T-helper 1 cell treated with Interleukin-12 subunit alpha and Interleukin-12 subunit beta and Interleukin-4 antibody, amounts not matched to agents 30 ng/mL and 1 ng/mL, for 36 hours (primary cell): Measurements from ENCODE around the gene PCDHGA4. TPM values are rescaled to one million over a fixed set of nuclear protein-coding genes. Genes with fewer than 3 reads are reported as not detected.
"Not testable (repeated sequence)": the region's sequence is repeated elsewhere in the genome, so short reads cannot be mapped to it uniquely, and the experiment has no call there.

Source experiments
- intact Hi-C: fragments of 100-400 bp; cut with micrococcal nuclease; formaldehyde crosslinking; loops from one replicate; pipeline ENCODE4 v1.15.1; 2024
- total RNA-seq: library from RNA; stranded (reverse); gene quantifications from 2 replicates; pipeline ENCODE4 v1.2.3, GENCODE V29; 2022

PCDHGA4 gene
- total RNA-seq: 0.74 and 0.98 TPM in 2 replicates

DNA sequence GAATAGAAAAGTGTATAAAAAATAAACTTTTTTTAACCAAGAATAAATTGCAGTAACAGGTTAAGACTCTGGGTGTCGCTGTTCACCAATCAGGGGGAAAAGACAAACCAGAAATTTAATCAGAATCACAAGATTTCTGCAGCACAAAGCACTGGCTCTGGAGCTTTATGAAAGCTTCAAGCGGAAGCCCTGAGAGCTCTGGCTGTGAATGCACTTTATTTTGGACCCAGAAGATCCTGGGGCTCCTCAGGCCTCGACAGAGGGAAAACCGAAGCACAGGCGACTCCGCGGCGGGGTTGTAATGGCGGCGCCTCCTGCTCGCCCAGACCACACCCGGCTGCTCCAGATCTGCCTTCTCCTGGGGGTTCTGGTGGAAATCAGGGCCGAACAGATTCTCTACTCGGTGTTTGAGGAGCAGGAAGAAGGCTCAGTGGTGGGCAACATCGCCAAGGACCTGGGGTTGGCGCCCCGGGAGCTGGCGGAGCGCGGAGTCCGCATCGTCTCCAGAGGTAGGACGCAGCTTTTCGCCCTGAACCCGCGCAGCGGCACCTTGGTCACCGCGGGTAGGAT is at the start of gene PCDHGA4:
TSS of gene PCDHGA4 (plus strand) at position 122 of the 570 bp plus-strand sequence. CDS start at position 209, 87 bp downstream.
- intact Hi-C loops: loop anchor here (1.0 to 5.0 kb wide), 2 partner anchors 35 to 67 kb away; partner anchors contain the start of genes PCDHGA11 and TAF7

DNA sequence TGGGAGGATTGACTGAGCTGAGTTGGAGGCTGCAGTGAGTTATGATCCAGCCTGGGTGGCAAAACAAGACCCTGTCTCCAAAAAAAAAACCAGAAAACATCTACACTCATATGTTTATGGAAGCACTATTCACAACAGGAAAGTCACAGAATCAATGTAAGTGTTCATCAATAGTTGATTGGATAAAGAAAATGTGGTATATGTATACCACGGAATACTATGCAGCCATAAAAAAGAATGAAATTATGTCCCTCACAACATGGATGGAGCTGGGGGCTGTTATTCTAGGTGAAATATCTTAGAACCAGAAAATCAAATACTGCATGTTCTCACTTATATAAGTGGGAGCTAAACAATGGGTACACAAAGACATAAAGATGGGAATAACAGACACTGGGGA is 48.2 kb upstream of the PCDHGA4 start:
- intact Hi-C loops: no loop called here

DNA sequence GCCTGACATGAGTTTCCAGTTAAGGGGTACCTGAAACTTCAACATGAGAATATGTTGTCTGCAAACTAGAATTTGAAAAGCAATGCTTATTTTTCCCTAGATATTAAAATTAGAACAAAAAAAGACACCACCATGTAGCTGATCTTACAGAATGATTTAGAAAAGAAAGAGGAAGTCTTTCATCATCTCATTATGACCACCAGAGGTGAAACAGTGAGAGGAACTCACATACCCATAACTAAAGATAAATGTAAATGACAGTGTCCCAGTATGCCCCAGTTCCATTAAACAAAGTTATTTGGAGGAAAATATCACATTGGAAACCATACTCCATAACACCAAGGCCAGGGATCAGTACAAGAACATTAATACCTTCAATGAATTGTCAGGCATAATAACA is 41.1 kb upstream of the PCDHGA4 start:
- intact Hi-C loops: no loop called here

DNA sequence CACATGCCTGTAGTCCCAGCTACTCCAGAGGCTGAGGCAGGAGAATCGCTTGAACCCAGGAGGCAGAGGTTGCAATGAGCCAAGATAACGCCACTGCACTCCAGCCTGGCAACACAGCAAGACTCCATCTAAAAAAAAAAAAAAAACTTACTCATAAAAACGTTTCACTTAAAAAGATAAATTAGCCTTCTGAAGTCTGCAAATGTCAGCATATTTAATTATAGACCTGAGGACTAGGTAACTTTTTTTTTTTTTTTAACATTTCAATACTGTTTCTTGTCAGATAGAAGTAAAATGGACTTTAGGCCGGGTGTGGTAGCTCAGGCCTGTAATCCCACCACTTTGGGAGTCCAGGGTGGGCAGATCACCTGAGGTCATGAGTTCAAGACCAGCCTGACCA is 37.9 kb upstream of the PCDHGA4 start:
- intact Hi-C loops: not testable (repeated sequence)

DNA sequence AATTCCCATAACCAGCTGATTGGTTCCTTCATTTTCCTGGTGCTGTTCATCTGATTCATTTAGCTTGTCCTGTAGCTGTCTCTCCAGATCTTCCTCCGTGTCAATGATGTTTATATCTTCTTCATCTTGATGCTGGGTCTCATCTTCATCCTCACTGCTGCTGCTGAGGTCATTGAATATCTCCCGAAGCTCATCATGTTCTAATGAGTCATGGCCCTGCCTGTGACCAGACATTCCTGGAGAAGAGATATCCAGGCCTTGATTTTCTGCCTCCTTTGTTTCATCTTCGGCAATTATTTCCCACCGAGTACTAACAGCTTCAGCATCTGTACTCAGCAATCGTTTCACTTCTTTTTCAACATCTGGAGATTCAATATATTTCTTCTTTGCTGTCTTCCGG is 35.6 kb upstream of the PCDHGA4 start:
- intact Hi-C loops: no loop called here

DNA sequence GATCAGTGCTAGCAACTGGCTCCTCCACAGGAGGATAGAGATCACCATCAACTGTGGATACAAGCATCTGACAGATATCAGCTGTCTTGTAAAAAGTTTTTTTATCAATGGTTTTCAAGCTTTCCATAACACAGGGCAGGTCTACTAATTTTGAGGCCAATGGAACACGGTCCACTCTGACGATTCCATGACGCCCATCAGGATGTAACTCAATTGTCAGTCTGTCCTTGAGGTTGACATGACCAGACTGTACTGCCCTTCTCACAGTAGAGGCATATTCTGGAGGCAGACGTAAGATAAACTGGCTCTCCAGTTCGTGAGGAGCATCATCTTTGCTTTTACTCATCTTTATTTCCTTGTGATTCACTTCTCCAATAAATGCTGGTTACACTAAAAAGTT is 35.1 kb upstream of the PCDHGA4 start:
- intact Hi-C loops: loop anchor here (1.0 to 10.0 kb wide), 18 partner anchors 35 to 1205 kb away; partner anchors contain the start of genes ANKHD1, APBB3, CYSTM1 and DELE1

DNA sequence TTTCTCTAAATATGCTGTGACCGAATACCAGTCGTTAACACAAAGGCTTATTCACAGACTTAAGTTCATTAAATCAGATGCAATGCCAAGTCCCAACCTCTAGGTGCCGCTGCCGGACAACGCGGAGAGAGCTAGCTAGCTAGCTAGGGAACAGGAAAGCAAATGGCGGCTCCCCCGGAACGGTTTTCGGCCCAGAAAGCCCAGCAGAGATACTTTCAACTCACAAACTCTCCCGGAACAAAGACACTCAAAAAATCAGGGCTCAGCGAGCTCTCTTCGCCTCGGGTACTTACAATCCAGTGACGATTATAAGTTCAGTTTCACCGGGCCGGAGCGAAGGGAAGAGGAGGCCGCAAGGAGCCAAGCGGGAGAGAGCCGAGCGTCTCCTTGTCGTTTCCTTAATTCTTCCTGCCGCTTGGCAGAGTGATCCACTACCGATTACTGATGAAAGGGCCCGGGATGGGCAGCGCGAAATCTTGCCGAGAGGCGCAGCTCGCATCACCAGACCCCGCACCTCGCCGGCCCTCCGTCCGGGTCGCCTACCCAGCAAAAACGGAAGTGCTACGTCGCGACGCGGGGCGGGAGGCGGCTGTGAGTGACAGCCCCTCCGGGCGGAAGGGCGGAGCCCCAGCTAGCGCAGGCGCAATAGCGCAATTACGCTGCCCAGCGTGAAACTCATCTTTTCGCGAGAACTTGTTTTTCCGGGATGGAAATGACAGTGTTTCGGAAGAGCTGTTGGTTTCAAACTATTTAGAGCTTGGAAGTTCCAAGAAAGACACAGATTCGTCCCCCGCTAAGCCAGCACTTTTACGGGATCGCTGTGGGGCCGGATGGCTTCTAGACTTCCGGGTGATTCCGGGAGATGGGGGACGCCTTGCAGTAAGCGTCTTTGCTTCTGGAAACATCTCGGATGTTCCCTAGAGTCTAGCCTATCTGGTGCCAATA is 34.3 kb upstream of the PCDHGA4 start, which contains the start of gene TAF7:
TSS of gene TAF7 (minus strand) at position 560 of the 945 bp plus-strand sequence. CDS start 740 bp downstream, outside the sequence.
- intact Hi-C loops: loop anchor here (1.0 to 10.0 kb wide), 18 partner anchors 34 to 1206 kb away; partner anchors contain the start of genes ANKHD1, APBB3, CYSTM1 and DELE1

DNA sequence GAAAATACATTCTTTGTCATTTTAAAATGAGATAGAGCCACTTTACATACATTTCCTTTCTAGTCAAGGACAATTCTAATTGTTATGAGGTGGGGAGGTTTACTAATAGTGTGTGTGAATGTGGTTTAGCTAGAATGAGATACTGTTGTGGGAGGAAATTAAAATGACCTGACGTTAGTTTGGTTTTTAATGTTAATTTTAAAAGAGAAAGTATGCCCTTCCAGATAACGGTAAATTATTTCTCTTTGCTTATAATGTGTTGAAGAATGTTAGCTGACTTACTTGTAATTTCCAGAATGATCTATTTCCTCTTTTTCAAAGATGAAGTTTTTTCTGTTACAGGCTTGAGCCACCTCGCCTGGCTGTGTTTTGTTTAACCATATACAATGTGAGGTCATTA is 32.6 kb upstream of the PCDHGA4 start:
- intact Hi-C loops: loop anchor here (5.0 to 10.0 kb wide), 3 partner anchors 675 to 1207 kb away; partner anchors contain the start of genes APBB3, IK, NDUFA2 and PURA

DNA sequence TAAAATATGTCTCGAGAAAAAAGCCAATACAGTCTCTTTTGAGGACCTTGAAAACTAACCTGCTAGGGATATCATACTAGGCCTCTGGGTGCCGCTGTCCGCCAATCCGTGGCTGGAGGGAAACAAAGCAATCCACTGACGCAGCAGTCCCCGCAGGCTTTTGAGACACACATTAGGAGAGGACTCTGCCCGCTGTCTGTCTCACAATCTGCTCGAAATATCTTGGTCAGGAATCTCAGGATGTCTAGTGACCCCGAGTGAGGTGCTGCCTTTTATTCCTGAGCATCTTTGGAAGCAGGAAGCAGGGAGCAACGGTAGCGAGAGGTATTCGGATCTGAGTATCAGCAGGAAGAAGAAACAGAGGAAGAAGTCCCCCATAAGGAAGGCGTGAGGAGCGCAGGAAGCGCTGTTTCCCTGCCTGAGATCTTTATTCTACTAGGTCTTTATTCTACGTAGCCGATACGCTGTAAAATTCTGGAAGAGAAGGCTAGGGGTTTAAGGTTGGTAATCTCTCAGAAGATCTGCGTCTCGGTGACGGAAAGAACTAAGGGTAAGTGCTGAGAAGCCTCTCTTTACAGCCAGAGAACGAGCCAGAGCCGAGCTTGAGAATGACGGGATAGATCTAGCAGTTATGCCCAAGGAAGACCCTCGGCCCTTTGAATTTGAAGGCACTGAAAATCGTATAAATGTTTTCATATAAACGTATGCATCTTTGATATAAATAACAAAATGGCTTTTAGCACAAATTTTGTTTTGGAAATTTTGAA is 28.6 kb upstream of the PCDHGA4 start:
- intact Hi-C loops: loop anchor here (1.0 to 10.0 kb wide), 6 partner anchors 46 to 1211 kb away; partner anchors contain the start of genes APBB3, PCDHGA6, PCDHGB3 and PURA

DNA sequence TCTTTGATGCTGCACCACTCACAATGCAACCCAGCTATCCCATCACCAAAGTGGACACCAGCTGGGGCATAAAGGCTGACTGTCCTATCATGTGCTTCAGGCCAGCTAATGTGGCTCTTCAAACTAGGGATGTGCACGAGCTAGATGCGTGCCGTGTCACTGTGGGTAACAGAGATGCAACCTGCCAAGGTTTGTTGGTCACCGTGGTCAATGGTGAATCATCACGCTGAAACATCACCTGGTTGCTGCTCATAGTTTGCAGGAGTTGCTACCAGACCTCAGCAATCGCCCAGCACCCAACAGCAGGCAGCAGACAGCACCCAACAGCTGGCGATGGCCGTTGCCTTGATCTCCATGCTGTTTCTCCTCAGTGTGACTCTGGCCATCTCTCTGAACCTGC is 26.6 kb upstream of the PCDHGA4 start:
- intact Hi-C loops: loop anchor here (1.0 to 10.0 kb wide), 4 partner anchors 44 to 1213 kb away; partner anchors contain the start of genes APBB3, PCDHGA6, PCDHGB3 and PURA

DNA sequence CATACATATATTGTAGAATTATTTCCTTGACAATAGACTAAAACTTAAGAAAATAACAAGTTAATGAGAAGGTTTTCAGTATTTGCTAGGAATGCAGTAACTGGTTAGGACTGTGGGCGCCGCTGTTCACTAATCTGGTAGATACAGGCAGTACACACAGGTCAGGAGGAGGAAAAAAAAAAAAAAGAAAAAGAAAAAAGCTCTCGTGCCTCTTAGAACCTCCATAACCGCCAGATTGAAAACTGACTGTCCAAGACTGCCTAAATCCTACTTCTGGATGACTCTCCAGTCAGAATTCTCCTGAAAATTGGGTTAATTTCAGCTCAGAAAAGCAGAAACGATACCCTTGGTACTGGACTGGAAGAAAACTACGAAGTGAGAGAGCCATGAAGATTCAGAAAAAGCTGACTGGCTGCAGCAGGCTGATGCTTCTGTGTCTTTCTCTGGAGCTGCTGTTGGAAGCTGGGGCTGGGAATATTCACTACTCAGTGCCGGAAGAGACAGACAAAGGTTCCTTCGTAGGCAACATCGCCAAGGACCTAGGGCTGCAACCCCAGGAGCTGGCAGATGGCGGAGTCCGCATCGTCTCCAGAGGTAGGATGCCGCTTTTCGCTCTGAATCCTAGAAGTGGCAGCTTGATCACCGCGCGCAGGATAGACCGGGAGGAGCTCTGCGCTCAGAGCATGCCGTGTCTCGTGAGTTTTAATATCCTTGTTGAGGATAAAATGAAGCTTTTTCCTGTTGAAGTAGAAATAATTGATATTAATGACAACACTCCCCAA is 24.3 kb upstream of the PCDHGA4 start, which contains the start of gene PCDHGA1:
TSS of gene PCDHGA1 (plus strand) at position 216 of the 782 bp plus-strand sequence.
- intact Hi-C loops: no loop called here

DNA sequence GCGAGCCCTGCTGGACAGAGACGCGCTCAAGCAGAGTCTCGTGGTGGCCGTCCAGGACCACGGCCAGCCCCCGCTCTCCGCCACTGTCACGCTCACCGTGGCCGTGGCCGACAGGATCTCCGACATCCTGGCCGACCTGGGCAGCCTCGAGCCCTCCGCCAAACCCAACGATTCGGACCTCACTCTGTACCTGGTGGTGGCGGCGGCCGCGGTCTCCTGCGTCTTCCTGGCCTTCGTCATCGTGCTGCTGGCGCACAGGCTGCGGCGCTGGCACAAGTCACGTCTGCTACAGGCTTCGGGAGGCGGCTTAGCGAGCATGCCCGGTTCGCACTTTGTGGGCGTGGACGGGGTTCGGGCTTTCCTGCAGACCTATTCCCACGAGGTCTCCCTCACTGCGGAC is 22.2 kb upstream of the PCDHGA4 start:
- intact Hi-C loops: not testable (repeated sequence)

DNA sequence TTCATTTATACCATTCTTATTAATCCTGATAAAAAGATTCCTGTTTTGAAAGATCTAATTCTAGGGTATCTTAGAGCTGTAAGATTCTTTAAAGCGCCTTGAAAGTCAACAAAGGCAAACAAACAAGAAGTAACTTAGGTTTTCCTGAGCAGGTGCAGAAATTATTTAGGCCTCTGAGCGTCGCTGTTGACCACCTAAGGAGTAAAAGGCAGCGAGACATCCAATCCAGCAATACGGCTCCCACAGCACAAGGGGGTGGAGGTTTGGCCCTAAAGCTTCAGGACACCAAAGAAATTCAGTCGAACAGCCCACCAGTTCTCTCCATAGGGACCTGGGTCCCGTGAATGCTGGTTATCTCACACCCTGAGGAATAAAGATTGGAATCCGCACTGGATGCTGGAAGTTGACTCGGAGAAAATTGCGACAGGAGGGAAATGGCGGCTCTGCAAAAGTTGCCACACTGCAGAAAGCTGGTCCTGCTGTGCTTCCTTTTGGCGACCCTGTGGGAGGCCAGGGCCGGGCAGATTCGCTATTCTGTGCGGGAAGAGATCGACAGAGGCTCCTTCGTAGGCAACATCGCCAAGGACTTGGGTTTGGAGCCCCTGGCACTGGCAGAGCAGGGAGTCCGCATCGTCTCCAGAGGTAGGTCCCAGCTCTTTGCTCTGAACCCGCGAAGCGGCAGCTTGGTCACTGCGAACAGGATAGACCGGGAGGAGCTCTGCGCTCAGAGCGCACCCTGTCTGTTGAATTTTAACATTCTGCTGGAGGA is 16.1 kb upstream of the PCDHGA4 start, which contains the start of gene PCDHGA2:
TSS of gene PCDHGA2 (plus strand) at position 223 of the 769 bp plus-strand sequence.
- intact Hi-C loops: no loop called here

DNA sequence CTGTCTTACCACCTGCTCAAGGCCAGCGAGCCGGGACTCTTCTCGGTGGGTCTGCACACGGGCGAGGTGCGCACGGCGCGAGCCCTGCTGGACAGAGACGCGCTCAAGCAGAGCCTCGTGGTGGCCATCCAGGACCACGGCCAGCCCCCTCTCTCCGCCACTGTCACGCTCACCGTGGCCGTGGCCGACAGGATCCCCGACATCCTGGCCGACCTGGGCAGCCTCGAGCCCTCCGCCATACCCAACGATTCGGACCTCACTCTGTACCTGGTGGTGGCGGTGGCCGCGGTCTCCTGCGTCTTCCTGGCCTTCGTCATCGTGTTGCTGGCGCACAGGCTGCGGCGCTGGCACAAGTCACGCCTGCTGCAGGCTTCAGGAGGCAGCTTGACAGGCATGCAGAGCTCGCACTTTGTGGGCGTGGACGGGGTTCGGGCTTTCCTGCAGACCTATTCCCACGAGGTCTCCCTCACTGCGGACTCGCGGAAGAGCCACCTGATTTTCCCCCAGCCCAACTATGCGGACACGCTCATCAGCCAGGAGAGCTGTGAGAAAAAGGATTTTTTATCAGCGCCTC is 14.0 kb upstream of the PCDHGA4 start:
- intact Hi-C loops: loop anchor here (5.0 kb wide), 2 partner anchors 171 to 216 kb away; no protein-coding TSS in a partner anchor

DNA sequence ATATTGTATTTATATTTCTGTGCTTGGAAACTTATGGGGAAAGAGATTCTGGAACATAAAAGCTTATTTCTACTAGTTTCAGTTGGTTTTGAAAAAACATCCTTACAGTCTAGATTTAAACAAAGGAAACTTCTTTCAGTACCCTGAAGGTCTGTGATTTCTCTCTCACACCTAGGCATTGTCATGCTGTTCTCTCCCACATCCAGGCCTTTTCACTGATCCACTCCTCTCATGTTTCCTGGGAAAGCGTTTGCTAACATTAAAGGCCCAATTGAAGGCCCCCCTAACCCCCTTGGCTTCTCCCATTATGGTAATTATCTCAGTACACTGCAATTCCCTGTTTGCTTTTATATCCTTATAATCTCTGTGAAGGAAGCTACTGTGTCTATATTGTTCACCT is 12.0 kb upstream of the PCDHGA4 start:
- intact Hi-C loops: loop anchor here (5.0 kb wide), 2 partner anchors 170 to 215 kb away; no protein-coding TSS in a partner anchor

DNA sequence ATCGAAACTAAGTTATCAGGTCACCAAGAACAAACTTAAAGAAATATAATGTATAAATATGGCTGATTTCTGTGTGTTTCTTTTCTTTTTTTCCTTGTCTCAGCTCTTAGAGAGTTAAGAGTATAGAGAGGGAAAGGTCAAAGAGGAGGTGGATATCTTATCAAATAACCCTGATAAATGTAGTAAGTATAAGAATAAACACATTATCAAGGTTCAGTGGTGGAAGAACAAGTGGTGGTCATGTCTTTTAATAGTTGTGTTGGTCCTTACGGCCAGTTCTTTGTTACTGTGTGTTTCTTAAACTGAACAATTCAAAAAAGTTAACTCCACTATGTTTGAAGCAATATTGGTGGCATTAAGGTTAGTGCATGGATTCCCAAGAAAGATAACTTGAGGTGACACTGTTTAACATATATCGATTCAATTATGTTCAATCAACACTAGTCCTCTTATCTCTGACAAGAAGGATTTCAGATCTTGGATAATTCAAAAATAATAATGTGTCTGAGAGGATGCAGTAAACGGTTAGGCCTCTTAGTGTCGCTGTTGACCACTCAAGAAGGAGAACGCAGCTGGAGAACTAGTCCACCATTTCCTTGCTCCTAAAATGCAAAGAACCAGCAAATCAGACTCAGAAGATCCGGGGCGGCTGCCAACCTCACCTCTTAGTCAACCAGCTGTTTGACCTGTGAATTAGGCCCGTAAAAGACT is 11.4 kb upstream of the PCDHGA4 start, which contains the start of gene PCDHGA3:
TSS of gene PCDHGA3 (plus strand) at position 588 of the 711 bp plus-strand sequence. CDS start 205 bp downstream, outside the sequence.
- intact Hi-C loops: loop anchor here (5.0 kb wide), 2 partner anchors 169 to 214 kb away; no protein-coding TSS in a partner anchor

DNA sequence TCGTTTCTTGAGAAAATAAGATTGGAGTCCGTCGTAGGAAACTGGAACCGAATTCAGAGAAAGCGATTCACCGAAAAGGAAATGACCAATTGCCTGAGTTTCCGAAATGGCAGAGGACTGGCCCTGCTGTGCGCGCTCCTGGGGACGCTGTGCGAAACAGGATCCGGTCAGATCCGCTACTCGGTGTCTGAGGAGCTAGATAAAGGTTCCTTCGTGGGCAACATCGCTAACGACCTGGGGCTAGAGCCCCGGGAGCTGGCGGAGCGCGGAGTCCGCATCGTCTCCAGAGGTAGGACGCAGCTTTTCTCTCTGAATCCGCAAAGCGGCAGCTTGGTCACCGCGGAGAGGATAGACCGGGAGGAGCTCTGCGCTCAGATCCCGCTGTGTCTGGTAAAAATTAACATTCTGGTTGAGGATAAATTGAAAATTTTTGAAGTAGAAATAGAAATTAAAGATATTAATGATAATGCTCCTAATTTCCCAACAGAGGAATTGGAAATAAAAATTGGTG is 10.8 kb upstream of the PCDHGA4 start:
- intact Hi-C loops: loop anchor here (5.0 kb wide), 2 partner anchors 168 to 213 kb away; no protein-coding TSS in a partner anchor
